ENCODE results near the gene KIF4A.

Gene KIF4A

DNA sequence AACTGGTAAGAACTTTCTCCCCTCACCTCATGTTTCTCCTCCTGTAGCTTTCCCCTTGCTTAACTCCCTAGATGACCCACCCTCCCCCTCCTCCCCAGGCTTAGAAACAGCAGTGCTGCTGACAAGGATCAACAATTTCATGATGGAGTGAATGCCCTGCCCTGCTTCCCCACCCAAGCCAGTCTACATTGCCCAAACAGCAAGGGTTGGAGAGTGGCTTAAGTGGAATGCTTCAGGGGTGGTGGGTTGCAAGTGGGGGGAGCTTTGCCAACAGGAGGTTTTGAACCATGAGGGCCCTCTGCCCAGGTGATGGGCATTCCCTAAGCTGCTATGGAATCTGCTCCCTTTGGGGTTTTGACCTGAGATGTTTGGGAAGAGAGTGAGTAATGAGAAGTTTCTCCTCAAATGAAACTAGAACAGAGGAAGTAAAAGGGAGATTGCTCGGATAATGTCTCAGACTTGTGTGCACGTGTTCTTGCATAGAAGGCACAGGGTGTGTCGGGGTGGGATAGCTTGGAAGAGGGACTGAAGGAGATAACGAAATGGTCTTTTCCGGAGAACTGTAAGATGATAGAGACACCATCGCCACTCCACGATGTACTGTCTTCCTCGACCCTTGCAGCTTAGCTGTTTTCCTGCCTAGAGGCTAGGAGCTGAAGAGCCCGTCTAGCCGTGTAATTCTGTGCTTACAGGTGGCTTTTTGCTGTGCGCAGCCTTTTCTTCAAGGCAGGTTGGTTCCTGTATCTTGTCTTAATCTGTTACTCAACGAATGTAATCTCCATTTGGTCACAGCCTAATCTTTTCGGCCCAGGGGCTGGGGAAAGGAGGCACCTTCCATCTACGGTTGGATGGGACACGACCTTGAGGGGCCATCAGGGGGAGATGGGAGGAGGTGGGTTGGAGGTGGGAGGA lies 143.3 kb downstream of the KIF4A start:
- peak overlapping the region; percentile 83 for H3K27ac Mint-ChIP-seq
- peaks cover 5% of the 10 kb centered on the region for H3K36me3 Mint-ChIP-seq (ENCODE audit: low read depth)
- peak overlapping the region; percentile 81 for H3K4me3 Mint-ChIP-seq
- H3K27me3 Mint-ChIP-seq, result peaks cover 23% of the 10 kb centered on the region
- peaks cover 44% of the 10 kb centered on the region for H3K4me1 Mint-ChIP-seq (ENCODE audit: low read depth)
- H3K9me3 Mint-ChIP-seq, result no peaks in the 10 kb centered on the region
- intact Hi-C loops (cut with micrococcal nuclease), result loop anchor here (10.0 kb wide), 2 partner anchors 98 to 298 kb away; partner anchors contain the start of gene IGBP1

- Mint-ChIP-seq H3K4me1 (ENCODE audit: low read depth) (peaks cover 44% of the 10 kb centered on the region), H3K36me3 (ENCODE audit: low read depth) (peaks cover 5% of the 10 kb centered on the region), H3K27ac (peak overlapping the region; percentile 83), H3K27me3 (peaks cover 23% of the 10 kb centered on the region), H3K4me3 (peak overlapping the region; percentile 81), H3K9me3 (no peaks in the 10 kb centered on the region)
- intact Hi-C loops (cut with micrococcal nuclease), result loop anchor here (10.0 kb wide), 2 partner anchors 99 to 299 kb away; partner anchors contain the start of gene IGBP1
Observed at GRCh38 chrX:70433848-70434351, 144.0 kb downstream of the KIF4A start.

DNA sequence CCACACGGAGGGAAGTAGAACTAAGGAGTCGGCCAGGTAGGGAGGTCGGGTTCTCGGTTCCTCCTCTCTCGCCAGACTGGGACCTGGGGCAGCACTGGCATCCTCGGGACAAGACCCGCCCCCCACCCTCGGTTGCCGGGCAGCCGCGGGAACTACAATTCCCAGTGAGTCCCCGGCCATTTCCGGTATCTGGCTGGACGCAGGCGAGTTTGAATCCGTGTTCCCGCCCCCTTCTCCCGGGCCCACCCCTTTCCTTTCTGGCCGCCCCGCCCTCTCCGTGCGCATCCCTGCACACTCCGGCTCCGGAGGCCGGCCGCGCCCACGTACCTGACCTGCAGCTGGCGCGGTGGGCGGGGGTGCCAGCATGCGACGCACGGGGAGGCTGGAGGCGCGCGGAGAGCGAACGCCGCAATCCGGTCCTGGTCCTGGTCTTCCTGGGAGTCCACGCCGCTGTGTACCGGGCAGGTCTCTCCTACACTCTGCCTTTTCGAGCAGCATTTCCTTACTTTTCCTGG lies 144.5 kb downstream of the KIF4A start:
- H3K4me1 Mint-ChIP-seq (ENCODE audit: low read depth), result peaks cover 44% of the 10 kb centered on the region

DNA sequence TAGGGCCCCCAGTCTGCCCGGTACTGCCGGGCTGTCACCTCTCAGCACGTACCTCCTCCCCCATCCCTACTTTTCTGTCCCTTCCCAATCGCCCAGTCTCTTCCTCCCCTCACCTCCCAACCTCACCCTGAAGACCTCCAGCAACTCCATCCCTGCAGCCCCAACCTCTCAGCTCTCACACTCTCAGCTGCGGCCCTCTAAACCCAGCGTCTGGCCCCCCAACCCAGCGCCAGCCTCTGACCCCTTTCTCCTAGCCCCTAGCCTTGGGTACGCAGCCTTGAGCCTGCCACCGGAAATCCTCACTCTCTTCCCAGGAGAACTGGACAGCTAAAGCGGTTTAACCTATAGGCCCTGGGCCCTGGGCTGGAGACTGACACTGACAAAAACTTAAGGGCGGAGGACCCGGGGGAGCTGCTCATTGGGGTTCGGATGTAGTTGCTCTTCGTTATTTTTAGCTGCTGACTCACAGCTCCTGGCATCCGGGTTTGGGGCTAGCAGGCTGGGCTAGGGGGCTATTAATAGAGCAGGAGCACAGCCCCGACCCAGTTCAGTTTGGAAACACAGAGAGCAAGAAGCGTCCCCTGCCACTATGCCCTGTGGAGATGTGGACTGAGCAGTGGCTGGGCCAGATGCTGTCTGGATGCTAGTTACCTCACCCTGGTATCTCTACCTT lies 145.1 kb downstream of the KIF4A start:
- intact Hi-C loops (cut with micrococcal nuclease), result loop anchor here (10.0 kb wide), 2 partner anchors 100 to 300 kb away; partner anchors contain the start of gene IGBP1
- Mint-ChIP-seq H3K27ac (no peak overlapping the region), H3K4me1 (ENCODE audit: low read depth) (peaks cover 41% of the 10 kb centered on the region), H3K4me3 (peak overlapping the region; percentile 81), H3K9me3 (no peaks in the 10 kb centered on the region), H3K36me3 (ENCODE audit: low read depth) (peaks cover 5% of the 10 kb centered on the region), H3K27me3 (peaks cover 30% of the 10 kb centered on the region)

More for the DNA sequence above, 144.5 kb downstream of the KIF4A start:
- H3K27ac Mint-ChIP-seq, result peak overlapping the region; percentile 83
- intact Hi-C loops (cut with micrococcal nuclease), result loop anchor here (10.0 kb wide), 2 partner anchors 100 to 300 kb away; partner anchors contain the start of gene IGBP1
- no peaks in the 10 kb centered on the region for H3K9me3 Mint-ChIP-seq
- H3K36me3 Mint-ChIP-seq (ENCODE audit: low read depth), result peaks cover 5% of the 10 kb centered on the region
- H3K27me3 Mint-ChIP-seq, result peaks cover 25% of the 10 kb centered on the region
- peak overlapping the region; percentile 81 for H3K4me3 Mint-ChIP-seq

- peaks cover 40% of the 10 kb centered on the region for H3K27me3 Mint-ChIP-seq
- intact Hi-C loops (cut with micrococcal nuclease), result loop anchor here (10.0 kb wide), 2 partner anchors 102 to 302 kb away; partner anchors contain the start of gene IGBP1
- H3K4me1 Mint-ChIP-seq (ENCODE audit: low read depth), result peaks cover 37% of the 10 kb centered on the region
Observed at GRCh38 chrX:70436343-70436742, 146.4 kb downstream of the KIF4A start.

GRCh38 chrX:70437011-70437410 lies 147.1 kb downstream of the KIF4A start:
- intact Hi-C loops (cut with micrococcal nuclease), result loop anchor here (10.0 kb wide), 2 partner anchors 102 to 302 kb away; partner anchors contain the start of gene IGBP1
- H3K36me3 Mint-ChIP-seq (ENCODE audit: low read depth), result peaks cover 5% of the 10 kb centered on the region
- H3K27me3 Mint-ChIP-seq, result peaks cover 45% of the 10 kb centered on the region
- peaks cover 37% of the 10 kb centered on the region for H3K4me1 Mint-ChIP-seq (ENCODE audit: low read depth)
- H3K4me3 Mint-ChIP-seq, result no peak overlapping the region
- no peak overlapping the region for H3K27ac Mint-ChIP-seq
- no peaks in the 10 kb centered on the region for H3K9me3 Mint-ChIP-seq

More at GRCh38 chrX:70436343-70436742, 146.4 kb downstream of the KIF4A start:
- Mint-ChIP-seq H3K27ac (no peak overlapping the region), H3K36me3 (ENCODE audit: low read depth) (peaks cover 5% of the 10 kb centered on the region), H3K4me3 (no peak overlapping the region), H3K9me3 (no peaks in the 10 kb centered on the region)

GRCh38 chrX:70437921-70438665 lies 148.2 kb downstream of the KIF4A start:
- no peaks in the 10 kb centered on the region for H3K9me3 Mint-ChIP-seq
- peaks cover 29% of the 10 kb centered on the region for H3K4me1 Mint-ChIP-seq (ENCODE audit: low read depth)
- H3K27ac Mint-ChIP-seq, result no peak overlapping the region
- peaks cover 5% of the 10 kb centered on the region for H3K36me3 Mint-ChIP-seq (ENCODE audit: low read depth)
- no peak overlapping the region for H3K4me3 Mint-ChIP-seq
- intact Hi-C loops (cut with micrococcal nuclease), result loop anchor here (10.0 kb wide), 2 partner anchors 103 to 303 kb away; partner anchors contain the start of gene IGBP1
- peaks cover 54% of the 10 kb centered on the region for H3K27me3 Mint-ChIP-seq

GRCh38 chrX:70439016-70439415 lies 149.1 kb downstream of the KIF4A start:
- Mint-ChIP-seq H3K27ac (no peak overlapping the region), H3K36me3 (ENCODE audit: low read depth) (peaks cover 2% of the 10 kb centered on the region), H3K27me3 (peaks cover 56% of the 10 kb centered on the region), H3K4me1 (ENCODE audit: low read depth) (peaks cover 20% of the 10 kb centered on the region), H3K9me3 (no peaks in the 10 kb centered on the region), H3K4me3 (no peak overlapping the region)
- intact Hi-C loops (cut with micrococcal nuclease), result loop anchor here (10.0 kb wide), 2 partner anchors 104 to 304 kb away; partner anchors contain the start of gene IGBP1

- Mint-ChIP-seq H3K27me3 (peaks cover 71% of the 10 kb centered on the region), H3K9me3 (no peaks in the 10 kb centered on the region), H3K4me3 (no peak overlapping the region), H3K36me3 (ENCODE audit: low read depth) (no peaks in the 10 kb centered on the region), H3K4me1 (ENCODE audit: low read depth) (peaks cover 9% of the 10 kb centered on the region), H3K27ac (no peak overlapping the region)
- intact Hi-C loops (cut with micrococcal nuclease), result no loop called here
Observed at GRCh38 chrX:70442224-70442623, 152.3 kb downstream of the KIF4A start.

GRCh38 chrX:70444326-70444945 lies 154.5 kb downstream of the KIF4A start, which contains the start of gene DLG3:
TSS of gene DLG3 (plus strand) at chrX:70444835. CDS start at chrX:70445202, 367 bp downstream.
- no peaks in the 10 kb centered on the region for H3K36me3 Mint-ChIP-seq (ENCODE audit: low read depth)
- H3K4me1 Mint-ChIP-seq (ENCODE audit: low read depth), result no peaks in the 10 kb centered on the region
- H3K4me3 Mint-ChIP-seq, result no peak within 1 kb of the TSS
- intact Hi-C loops (cut with micrococcal nuclease), result no loop called here
- peaks cover 63% of the 10 kb centered on the region for H3K27me3 Mint-ChIP-seq
- no peak within 1 kb of the TSS for H3K27ac Mint-ChIP-seq
- H3K9me3 Mint-ChIP-seq, result no peaks in the 10 kb centered on the region

- Mint-ChIP-seq H3K36me3 (ENCODE audit: low read depth) (no peaks in the 10 kb centered on the region), H3K4me3 (no peak overlapping the region), H3K4me1 (ENCODE audit: low read depth) (no peaks in the 10 kb centered on the region), H3K27me3 (peaks cover 64% of the 10 kb centered on the region), H3K27ac (no peak overlapping the region), H3K9me3 (no peaks in the 10 kb centered on the region)
- intact Hi-C loops (cut with micrococcal nuclease), result no loop called here
Observed at GRCh38 chrX:70444946-70445656, 155.2 kb downstream of the KIF4A start.

DNA sequence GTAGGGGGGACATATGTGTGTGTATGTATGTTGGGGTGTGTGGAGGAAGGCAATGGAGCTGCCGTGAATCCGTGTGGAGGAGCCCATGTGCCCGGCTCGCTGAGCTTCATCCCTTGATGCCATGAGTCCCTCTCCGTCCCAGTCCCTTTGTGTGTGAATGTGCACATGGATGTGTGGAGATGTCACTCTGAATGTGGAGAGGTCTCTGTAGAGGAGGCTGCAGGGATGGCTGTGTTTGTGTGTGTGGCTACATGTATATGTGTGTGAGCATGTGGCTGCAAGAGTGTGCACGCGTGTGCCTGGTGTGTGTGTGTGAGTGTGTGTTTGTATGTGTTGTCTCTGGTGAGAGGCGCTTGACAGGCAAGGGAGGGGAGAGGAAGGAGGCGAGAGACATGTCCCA lies 156.0 kb downstream of the KIF4A start:
- Mint-ChIP-seq H3K9me3 (no peaks in the 10 kb centered on the region), H3K27ac (no peak overlapping the region), H3K36me3 (ENCODE audit: low read depth) (no peaks in the 10 kb centered on the region), H3K4me3 (no peak overlapping the region), H3K4me1 (ENCODE audit: low read depth) (no peaks in the 10 kb centered on the region), H3K27me3 (peaks cover 63% of the 10 kb centered on the region)
- intact Hi-C loops (cut with micrococcal nuclease), result no loop called here
